A673 (cell line): Measurements from ENCODE around the gene UBL7. TPM values are rescaled to one million over a fixed set of nuclear protein-coding genes. Genes with fewer than 3 reads are reported as not detected.

Source experiments
- BruUV-seq: library from RNA; stranded (reverse); fragments of 400-500 nt; replicated peaks from 2 replicates; lab custom pipeline; 2021; lab: Mats Ljungman, UMichigan
- CTCF ChIA-PET: fragments of 300-600 bp; sonication (Branson Sonifier 250); formaldehyde crosslinking; loops from one replicate; lab custom pipeline; 2022; ENCODE audit warnings: antibody characterized with exemption; lab: Charles Lee
- POLR2A ChIA-PET: fragments of 300-600 bp; sonication (Branson Sonifier 250); formaldehyde crosslinking; loops from one replicate; lab custom pipeline; 2022; ENCODE audit warnings: antibody characterized with exemption; ENCODE audit not compliant: low non-redundant PET; lab: Charles Lee
- DNase-seq: peaks from one replicate; pipeline ENCODE4 v3.0.0-alpha.2; 2015; ENCODE audit warnings: low spot score
- H3K27ac ChIP-seq: fragments of 200-600 bp; sonication (generic); 2 replicates; pipeline ENCODE4 v1.5.1; 2016; ENCODE audit warnings: mixed run types, low read depth, mild to moderate bottlenecking, mixed read lengths, antibody characterized with exemption, low read length; ENCODE audit not compliant: poor library complexity, severe bottlenecking
- H3K27me3 ChIP-seq: fragments of 200-600 bp; sonication (generic); replicated peaks from 2 replicates; pipeline ENCODE4 v1.6.1; 2017; ENCODE audit warnings: mixed run types, low read depth, mild to moderate bottlenecking, mixed read lengths, antibody characterized with exemption, low read length; ENCODE audit not compliant: insufficient read depth, poor library complexity
- H3K36me3 ChIP-seq: fragments of 200-600 bp; sonication (generic); 2 replicates; pipeline ENCODE4 v1.6.1; 2016; ENCODE audit warnings: mixed run types, mild to moderate bottlenecking, mixed read lengths, antibody characterized with exemption, low read length; ENCODE audit not compliant: insufficient read depth, poor library complexity, severe bottlenecking
- H3K4me1 ChIP-seq: fragments of 200-600 bp; sonication (generic); 2 replicates; pipeline ENCODE4 v1.6.1; 2017; ENCODE audit warnings: mixed run types, mild to moderate bottlenecking, mixed read lengths, antibody characterized with exemption, low read length; ENCODE audit not compliant: insufficient read depth, poor library complexity, severe bottlenecking
- H3K4me3 ChIP-seq: fragments of 200-600 bp; sonication (generic); 2 replicates; pipeline ENCODE4 v1.5.1; 2016; ENCODE audit warnings: low read depth, mixed run types, mild to moderate bottlenecking, mixed read lengths, low read length; ENCODE audit not compliant: poor library complexity, severe bottlenecking
- H3K9me3 ChIP-seq: fragments of 200-600 bp; sonication (generic); 2 replicates; pipeline ENCODE4 v1.6.1; 2016; ENCODE audit warnings: mixed run types, low read depth, mild to moderate bottlenecking, mixed read lengths, antibody characterized with exemption, low read length; ENCODE audit not compliant: poor library complexity, severe bottlenecking
- CTCF ChIP-seq: fragments of 300-800, 200-600 bp; sonication (generic); conservative IDR thresholded peaks from 2 replicates; pipeline ENCODE4 v1.5.1; 2017; ENCODE audit warnings: low read depth, mild to moderate bottlenecking, antibody characterized with exemption, low read length, moderate library complexity, mixed read lengths
- EZH2 ChIP-seq: fragments of 200-600 bp; sonication (generic); IDR thresholded peaks from 2 replicates; pipeline ENCODE4 v1.6.1; 2017; ENCODE audit warnings: borderline replicate concordance, low read depth, mild to moderate bottlenecking, mixed read lengths, antibody characterized with exemption, low read length; ENCODE audit not compliant: poor library complexity, severe bottlenecking
- intact Hi-C: fragments of 100-400 bp; cut with micrococcal nuclease; formaldehyde crosslinking; loops from one replicate; pipeline ENCODE4 v1.10.0; 2022; ENCODE audit not compliant: unreplicated experiment
- total RNA-seq: library from RNA; stranded (reverse); gene quantifications from 2 replicates; pipeline ENCODE4 v1.2.3, GENCODE V29; 2021

UBL7 gene
- total RNA-seq, 1 experiment from 2014 or later, result 72.5 TPM

- no TSS peak for BruUV-seq
- no peak overlapping the region for H3K4me3 ChIP-seq
- H3K27ac ChIP-seq, result no peak overlapping the region
- intact Hi-C loops, result no loop called here
- no peak for TF ChIP-seq EZH2
- no peak for TF ChIP-seq CTCF
- ChIA-PET CTCF (no interaction called here), POLR2A (interaction anchor here (0.6 kb wide), 1 partner anchor 41 kb away, joined by 3 read pairs; no protein-coding TSS in a partner anchor)
- H3K36me3 ChIP-seq, result no peaks in the 10 kb centered on the region
- DNase-seq, result no peak
- H3K27me3 ChIP-seq, result no peaks in the 10 kb centered on the region
- peaks cover 16% of the 10 kb centered on the region for H3K4me1 ChIP-seq
- H3K9me3 ChIP-seq, result no peaks in the 10 kb centered on the region
Observed at GRCh38 chr15:74405823-74406222, 55.1 kb downstream of the UBL7 start.

GRCh38 chr15:74403991-74404563 is 56.9 kb downstream of the UBL7 start:
- Histone ChIP-seq H3K27me3 (no peaks in the 10 kb centered on the region), H3K36me3 (no peaks in the 10 kb centered on the region), H3K9me3 (no peaks in the 10 kb centered on the region), H3K4me3 (no peak overlapping the region), H3K4me1 (peaks cover 27% of the 10 kb centered on the region), H3K27ac (no peak overlapping the region)
- DNase-seq, result no peak
- TF ChIP-seq EZH2 (no peak), CTCF (no peak)
- no TSS peak for BruUV-seq
- intact Hi-C loops, result no loop called here
- CTCF ChIA-PET, result interaction anchor here (0.5 to 0.6 kb wide), 2 partner anchors 355 to 365 kb away, joined by 3 to 6 read pairs; no protein-coding TSS in a partner anchor
- POLR2A ChIA-PET, result no interaction called here

- intact Hi-C loops, result no loop called here
- H3K27ac ChIP-seq, result no peak overlapping the region
- ChIA-PET POLR2A (no interaction called here), CTCF (interaction anchor here (0.6 kb wide), 1 partner anchor 354 kb away, joined by 6 read pairs; no protein-coding TSS in a partner anchor)
- no peaks in the 10 kb centered on the region for H3K9me3 ChIP-seq
- H3K27me3 ChIP-seq, result no peaks in the 10 kb centered on the region
- BruUV-seq, result no TSS peak
- TF ChIP-seq EZH2 (no peak), CTCF (no peak)
- H3K36me3 ChIP-seq, result no peaks in the 10 kb centered on the region
- H3K4me1 ChIP-seq, result peaks cover 27% of the 10 kb centered on the region
- no peak overlapping the region for H3K4me3 ChIP-seq
- no peak for DNase-seq
Observed at GRCh38 chr15:74403588-74403919, 57.4 kb downstream of the UBL7 start.
